HL-60 (cell line): Measurements from ENCODE around the gene CCDC138.

Source experiments
- GABPA ChIP-seq: IDR thresholded peaks from 2 replicates; pipeline ENCODE4 v1.6.1; 2012; ENCODE audit warnings: low read depth
- POLR2AphosphoS5 ChIP-seq: IDR thresholded peaks from 2 replicates; pipeline ENCODE4 v1.6.1; 2012; ENCODE audit warnings: low read depth
- SPI1 ChIP-seq: IDR thresholded peaks from 2 replicates; pipeline ENCODE4 v1.6.1; 2012; ENCODE audit warnings: low read depth, mild to moderate bottlenecking, borderline replicate concordance
- TF ChIP-seq, protein P1 (sequence below): IDR thresholded peaks from one replicate; pipeline ENCODE4 v1.5.1; 2011; ENCODE audit warnings: low read length, control low read depth, inconsistent platforms; ENCODE audit not compliant: insufficient read depth
- TF ChIP-seq, protein P2 (sequence below): IDR thresholded peaks from 2 replicates; pipeline ENCODE4 v1.6.1; 2012; ENCODE audit warnings: low read depth; ENCODE audit not compliant: insufficient replicate concordance

DNA sequence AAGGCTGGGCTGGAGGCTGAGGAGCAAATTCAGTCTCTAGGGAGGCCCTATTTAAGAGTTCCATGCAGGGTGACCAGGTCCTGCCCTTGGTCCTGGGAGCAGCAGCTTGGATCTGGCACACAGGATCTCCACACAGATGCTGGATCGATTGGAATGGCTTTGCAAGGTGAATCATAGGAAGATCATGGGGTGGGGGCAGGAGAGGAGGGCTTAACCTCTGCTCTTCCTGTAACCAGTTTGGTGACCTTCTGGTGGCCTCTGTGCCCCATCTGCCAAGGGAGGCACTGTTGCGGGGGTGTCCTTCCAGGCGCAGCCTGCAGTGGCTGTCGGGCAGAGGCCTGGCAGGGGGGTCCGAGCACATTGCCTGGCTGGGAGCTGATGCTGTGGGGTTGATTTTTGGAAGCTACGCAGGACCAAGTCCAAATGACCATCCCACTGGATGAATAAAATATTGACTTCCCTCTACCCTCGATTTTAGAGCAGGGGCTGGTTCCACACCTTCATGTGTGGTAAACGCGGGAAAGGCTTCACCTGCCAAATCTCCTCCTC lies 122.8 kb downstream of the CCDC138 start:
- TF ChIP-seq, protein P1, sequence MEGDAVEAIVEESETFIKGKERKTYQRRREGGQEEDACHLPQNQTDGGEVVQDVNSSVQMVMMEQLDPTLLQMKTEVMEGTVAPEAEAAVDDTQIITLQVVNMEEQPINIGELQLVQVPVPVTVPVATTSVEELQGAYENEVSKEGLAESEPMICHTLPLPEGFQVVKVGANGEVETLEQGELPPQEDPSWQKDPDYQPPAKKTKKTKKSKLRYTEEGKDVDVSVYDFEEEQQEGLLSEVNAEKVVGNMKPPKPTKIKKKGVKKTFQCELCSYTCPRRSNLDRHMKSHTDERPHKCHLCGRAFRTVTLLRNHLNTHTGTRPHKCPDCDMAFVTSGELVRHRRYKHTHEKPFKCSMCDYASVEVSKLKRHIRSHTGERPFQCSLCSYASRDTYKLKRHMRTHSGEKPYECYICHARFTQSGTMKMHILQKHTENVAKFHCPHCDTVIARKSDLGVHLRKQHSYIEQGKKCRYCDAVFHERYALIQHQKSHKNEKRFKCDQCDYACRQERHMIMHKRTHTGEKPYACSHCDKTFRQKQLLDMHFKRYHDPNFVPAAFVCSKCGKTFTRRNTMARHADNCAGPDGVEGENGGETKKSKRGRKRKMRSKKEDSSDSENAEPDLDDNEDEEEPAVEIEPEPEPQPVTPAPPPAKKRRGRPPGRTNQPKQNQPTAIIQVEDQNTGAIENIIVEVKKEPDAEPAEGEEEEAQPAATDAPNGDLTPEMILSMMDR, result no peak
- TF ChIP-seq GABPA (no peak), POLR2AphosphoS5 (no peak), SPI1 (no peak)
- TF ChIP-seq, protein P2, sequence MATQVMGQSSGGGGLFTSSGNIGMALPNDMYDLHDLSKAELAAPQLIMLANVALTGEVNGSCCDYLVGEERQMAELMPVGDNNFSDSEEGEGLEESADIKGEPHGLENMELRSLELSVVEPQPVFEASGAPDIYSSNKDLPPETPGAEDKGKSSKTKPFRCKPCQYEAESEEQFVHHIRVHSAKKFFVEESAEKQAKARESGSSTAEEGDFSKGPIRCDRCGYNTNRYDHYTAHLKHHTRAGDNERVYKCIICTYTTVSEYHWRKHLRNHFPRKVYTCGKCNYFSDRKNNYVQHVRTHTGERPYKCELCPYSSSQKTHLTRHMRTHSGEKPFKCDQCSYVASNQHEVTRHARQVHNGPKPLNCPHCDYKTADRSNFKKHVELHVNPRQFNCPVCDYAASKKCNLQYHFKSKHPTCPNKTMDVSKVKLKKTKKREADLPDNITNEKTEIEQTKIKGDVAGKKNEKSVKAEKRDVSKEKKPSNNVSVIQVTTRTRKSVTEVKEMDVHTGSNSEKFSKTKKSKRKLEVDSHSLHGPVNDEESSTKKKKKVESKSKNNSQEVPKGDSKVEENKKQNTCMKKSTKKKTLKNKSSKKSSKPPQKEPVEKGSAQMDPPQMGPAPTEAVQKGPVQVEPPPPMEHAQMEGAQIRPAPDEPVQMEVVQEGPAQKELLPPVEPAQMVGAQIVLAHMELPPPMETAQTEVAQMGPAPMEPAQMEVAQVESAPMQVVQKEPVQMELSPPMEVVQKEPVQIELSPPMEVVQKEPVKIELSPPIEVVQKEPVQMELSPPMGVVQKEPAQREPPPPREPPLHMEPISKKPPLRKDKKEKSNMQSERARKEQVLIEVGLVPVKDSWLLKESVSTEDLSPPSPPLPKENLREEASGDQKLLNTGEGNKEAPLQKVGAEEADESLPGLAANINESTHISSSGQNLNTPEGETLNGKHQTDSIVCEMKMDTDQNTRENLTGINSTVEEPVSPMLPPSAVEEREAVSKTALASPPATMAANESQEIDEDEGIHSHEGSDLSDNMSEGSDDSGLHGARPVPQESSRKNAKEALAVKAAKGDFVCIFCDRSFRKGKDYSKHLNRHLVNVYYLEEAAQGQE, result no peak
